Upper lobe of left lung (tissue), 6 donors: ENCODE data around the gene KLHL33. TPM values are rescaled to one million over a fixed set of nuclear protein-coding genes. Genes with fewer than 3 reads are reported as not detected.

Experiments
- ATAC-seq, 2 donors: fragments of 200-7000 bp; cut with Tn5 transposase; one replicate each; pipeline ENCODE4 v1.9.1; 2022; ENCODE audit warnings: mild to moderate bottlenecking in 2 of 2, moderate library complexity in 2 of 2; ENCODE audit not compliant: low FRiP score in 2 of 2
- DNase-seq, 2 donors: peaks; one replicate each; pipeline ENCODE4 v3.0.0-alpha.2; 2019 to 2020
- H3K27ac ChIP-seq, 4 donors: fragments of 200-600 bp; sonication (generic); one replicate each; pipeline ENCODE4 v1.5.1; 2016 to 2019
- H3K27me3 ChIP-seq, 4 donors: fragments of 200-600 bp; sonication (generic); one replicate each; pipeline ENCODE4 v1.5.1; 2017 to 2019
- H3K36me3 ChIP-seq, 4 donors: fragments of 200-600 bp; sonication (generic); one replicate each; pipeline ENCODE4 v1.5.1; 2016 to 2019
- H3K4me1 ChIP-seq, 4 donors: fragments of 200-600 bp; sonication (generic); one replicate each; pipeline ENCODE4 v1.5.1; 2018 to 2019
- H3K4me3 ChIP-seq, 4 donors: fragments of 200-600 bp; sonication (generic); one replicate each; pipeline ENCODE4 v1.5.1; 2017 to 2019; ENCODE audit warnings: mild to moderate bottlenecking in 2 of 4, moderate library complexity in 1 of 4
- H3K9me3 ChIP-seq, 4 donors: fragments of 200-600 bp; sonication (generic); one replicate each; pipeline ENCODE4 v1.5.1; 2018 to 2019
- EP300 ChIP-seq, 4 donors: sonication (generic); formaldehyde crosslinking; IDR thresholded peaks; one replicate each; pipeline ENCODE4 v1.5.1; 2017; ENCODE audit warnings: antibody characterized with exemption in 4 of 4, control low read depth in 2 of 4
- POLR2A ChIP-seq, 4 donors: fragments of 450-650 bp; IDR thresholded peaks; one replicate each; pipeline ENCODE4 v1.5.1; 2016 to 2017; ENCODE audit warnings: antibody characterized with exemption in 4 of 4, mild to moderate bottlenecking in 2 of 4
- POLR2AphosphoS5 ChIP-seq, 2 donors: sonication (generic); formaldehyde crosslinking; IDR thresholded peaks; one replicate each; pipeline ENCODE4 v1.5.1; 2017; ENCODE audit warnings: antibody characterized with exemption in 2 of 2
- WGBS, 2 donors: methylation state at CpG; one replicate each; pipeline ENCODE4 v1.1.5; 2017 to 2018; 5-methylcytosine and 5-hydroxymethylcytosine counted together
- total RNA-seq, 6 donors: library from RNA; depleted of rRNA in 4 of 6; stranded (reverse); fragments of >200 nt in 4 of 6; gene quantifications; one replicate each; pipeline versions ENCODE4 v1.1.0 to v1.2.1, GENCODE V29; 2016 to 2021
- TF ChIP-seq, protein P1 (sequence below), 6 experiments: fragments of 450-650 bp in 4 of 6; fragments of 200-600 bp in 2 of 6; sonication (generic) in 2 of 6; IDR thresholded peaks; one replicate each; pipeline ENCODE4 v1.5.1; 2016 to 2019; ENCODE audit warnings: antibody characterized with exemption in 6 of 6
- donor health status: DM: no; HTN: no; CAD: no; lungs with moderate emphysema.
- donor health status: DM: no; HTN: yes; CAD: no; lungs with severe emphysema.

Gene KLHL33
- total RNA-seq, 6 donors from 2014 or later = 0.22 to 0.60 (median 0.24) TPM; not detected in 3

DNA sequence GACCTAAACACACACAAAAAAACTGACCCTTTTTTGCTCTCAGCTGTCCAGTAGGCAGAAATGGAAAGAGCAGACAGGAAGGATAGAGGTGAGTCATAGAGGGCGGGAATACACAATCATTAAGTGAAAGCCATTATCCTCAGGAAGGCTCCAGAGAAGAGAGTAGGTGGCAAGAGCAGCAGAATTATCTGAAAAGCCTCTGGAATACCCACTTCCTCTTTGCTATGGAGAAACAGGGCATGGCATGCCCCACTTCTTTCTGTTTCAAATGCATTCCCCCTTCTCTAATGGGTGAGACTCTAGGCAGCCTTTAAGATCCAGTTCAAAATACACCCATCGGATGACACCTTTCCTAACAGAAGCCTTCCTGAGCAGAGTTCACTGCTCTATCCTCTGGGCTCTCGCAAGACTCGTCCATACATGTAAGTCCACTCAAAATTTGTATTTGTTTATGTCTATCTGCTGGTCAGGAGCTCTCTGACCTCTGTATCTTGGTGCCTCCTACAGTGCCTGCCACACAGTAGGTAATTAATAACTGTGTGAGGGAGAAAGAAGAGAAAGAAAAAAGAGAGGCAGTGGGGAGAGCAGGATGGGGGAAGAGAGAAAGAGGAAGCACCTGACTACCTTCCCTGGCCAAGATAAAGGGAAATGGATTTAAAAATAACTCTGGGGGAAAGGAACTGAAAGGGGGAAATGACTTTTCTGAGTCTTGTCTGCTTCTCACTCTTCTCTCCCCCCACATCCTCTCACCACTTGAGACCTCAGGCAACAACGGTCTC, 8.5 kb downstream of the KLHL33 start:
- no peak for DNase-seq
- TF ChIP-seq POLR2AphosphoS5 (IDR thresholded peaks at IDR 0.05) (no peak), POLR2A (IDR thresholded peaks at IDR 0.05) (no peak), EP300 (IDR thresholded peaks at IDR 0.05) (no peak)
- TF ChIP-seq, protein P1, sequence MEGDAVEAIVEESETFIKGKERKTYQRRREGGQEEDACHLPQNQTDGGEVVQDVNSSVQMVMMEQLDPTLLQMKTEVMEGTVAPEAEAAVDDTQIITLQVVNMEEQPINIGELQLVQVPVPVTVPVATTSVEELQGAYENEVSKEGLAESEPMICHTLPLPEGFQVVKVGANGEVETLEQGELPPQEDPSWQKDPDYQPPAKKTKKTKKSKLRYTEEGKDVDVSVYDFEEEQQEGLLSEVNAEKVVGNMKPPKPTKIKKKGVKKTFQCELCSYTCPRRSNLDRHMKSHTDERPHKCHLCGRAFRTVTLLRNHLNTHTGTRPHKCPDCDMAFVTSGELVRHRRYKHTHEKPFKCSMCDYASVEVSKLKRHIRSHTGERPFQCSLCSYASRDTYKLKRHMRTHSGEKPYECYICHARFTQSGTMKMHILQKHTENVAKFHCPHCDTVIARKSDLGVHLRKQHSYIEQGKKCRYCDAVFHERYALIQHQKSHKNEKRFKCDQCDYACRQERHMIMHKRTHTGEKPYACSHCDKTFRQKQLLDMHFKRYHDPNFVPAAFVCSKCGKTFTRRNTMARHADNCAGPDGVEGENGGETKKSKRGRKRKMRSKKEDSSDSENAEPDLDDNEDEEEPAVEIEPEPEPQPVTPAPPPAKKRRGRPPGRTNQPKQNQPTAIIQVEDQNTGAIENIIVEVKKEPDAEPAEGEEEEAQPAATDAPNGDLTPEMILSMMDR (IDR thresholded peaks at IDR 0.05) = no peak
- Histone ChIP-seq H3K27me3 (no peaks in the 10 kb centered on the region), H3K9me3 (no peaks in the 10 kb centered on the region), H3K36me3 (no peaks in the 10 kb centered on the region), H3K4me1 (peaks cover 2 to 24% (median 12%) of the 10 kb centered on the region in 4 donors), H3K27ac (peak overlapping the region in 2 of 4 donors; percentile 35 to 46), H3K4me3 (no peak overlapping the region)
- peak in 1 of 2 donors; percentile 72 for ATAC-seq
- WGBS, 2 donors = 41 to 46% methylated on average over 5 of the region's 5 CpGs

DNA sequence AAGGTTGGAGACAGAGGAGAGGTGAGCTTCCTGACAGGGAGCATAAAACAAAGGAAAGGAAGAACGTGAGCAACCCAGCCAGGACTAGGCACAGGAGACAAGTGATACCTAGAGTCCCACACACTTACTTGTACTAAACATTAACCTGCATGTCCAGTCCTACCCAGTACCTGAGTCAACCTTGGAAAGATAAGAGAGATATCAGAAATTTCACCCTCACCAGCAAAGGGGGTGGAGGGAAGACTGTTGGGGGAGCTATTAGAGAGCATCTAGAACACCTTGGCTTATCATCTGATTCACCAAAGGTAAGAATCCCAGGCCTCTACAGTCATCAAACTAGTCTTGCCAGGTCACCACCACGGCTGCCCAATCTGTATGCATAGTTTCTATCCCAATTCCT, 11.1 kb downstream of the KLHL33 start:
- no peaks in the 10 kb centered on the region for H3K27me3 ChIP-seq
- H3K36me3 ChIP-seq = no peaks in the 10 kb centered on the region
- no peak overlapping the region for H3K27ac ChIP-seq
- DNase-seq (no peak), ATAC-seq (no peak)
- WGBS, 2 donors = 30 to 32% methylated on average over 2 of the region's 2 CpGs
- H3K4me3 ChIP-seq = no peak overlapping the region
- H3K9me3 ChIP-seq = no peaks in the 10 kb centered on the region
- peaks cover 2 to 18% (median 12%) of the 10 kb centered on the region in 4 donors for H3K4me1 ChIP-seq
- no peak for TF ChIP-seq POLR2AphosphoS5 (IDR thresholded peaks at IDR 0.05)
- TF ChIP-seq, protein P1 (IDR thresholded peaks at IDR 0.05) = no peak
- no peak for TF ChIP-seq POLR2A (IDR thresholded peaks at IDR 0.05)
- TF ChIP-seq EP300 (IDR thresholded peaks at IDR 0.05) = no peak

DNA sequence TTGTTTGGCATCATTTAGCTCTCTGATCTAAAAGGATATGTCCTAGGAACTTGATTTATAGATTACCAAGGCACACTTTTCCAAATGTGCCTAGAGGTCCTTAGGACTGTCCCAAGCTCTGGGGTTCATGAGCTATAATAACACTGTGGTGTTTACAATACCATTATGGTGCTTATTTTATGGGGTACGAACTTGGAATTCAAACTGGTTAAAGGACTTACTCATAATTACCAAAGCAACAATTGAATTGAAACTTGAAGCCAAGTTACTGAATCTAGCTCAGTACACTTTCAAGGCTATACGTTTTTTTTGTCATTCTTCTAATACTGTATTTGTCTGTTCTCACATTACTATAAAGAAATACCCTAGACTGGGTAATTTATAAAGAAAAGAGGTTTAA, 13.1 kb downstream of the KLHL33 start:
- Histone ChIP-seq H3K4me3 (no peak overlapping the region), H3K27ac (no peak overlapping the region), H3K27me3 (no peaks in the 10 kb centered on the region), H3K4me1 (peaks cover 2 to 7% (median 5%) of the 10 kb centered on the region in 4 donors), H3K36me3 (no peaks in the 10 kb centered on the region), H3K9me3 (no peaks in the 10 kb centered on the region)
- no peak for ATAC-seq
- TF ChIP-seq POLR2AphosphoS5 (IDR thresholded peaks at IDR 0.05) (no peak), POLR2A (IDR thresholded peaks at IDR 0.05) (no peak), EP300 (IDR thresholded peaks at IDR 0.05) (no peak)
- TF ChIP-seq, protein P1 (IDR thresholded peaks at IDR 0.05) = no peak
- DNase-seq = no peak
- WGBS, 2 donors = 54 to 59% methylated on average over 2 of the region's 2 CpGs

DNA sequence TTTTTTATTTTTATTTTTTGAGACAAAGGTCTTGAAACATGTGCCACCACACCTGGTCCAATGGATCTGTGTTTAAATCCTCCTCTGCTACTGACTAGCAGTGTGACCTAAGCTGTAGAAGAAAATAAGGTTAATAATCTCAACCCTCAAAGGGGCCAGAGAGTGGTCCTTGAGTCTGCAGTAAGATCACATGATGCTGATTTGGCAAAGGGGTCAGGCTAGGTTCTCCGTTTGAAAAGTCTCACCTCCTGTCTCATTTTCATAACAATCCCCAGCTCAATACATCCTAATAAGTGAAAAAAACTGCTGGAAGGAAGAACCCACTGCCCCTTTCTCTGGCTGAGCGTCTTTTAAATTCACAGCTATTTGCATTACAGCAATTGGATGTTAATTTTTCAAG, 14.7 kb downstream of the KLHL33 start:
- H3K4me3 ChIP-seq = no peak overlapping the region
- no peak overlapping the region for H3K27ac ChIP-seq
- no peak for DNase-seq
- H3K4me1 ChIP-seq = peaks cover 0 to under 1% (median 0%) of the 10 kb centered on the region in 4 donors
- no peaks in the 10 kb centered on the region for H3K36me3 ChIP-seq
- TF ChIP-seq POLR2AphosphoS5 (IDR thresholded peaks at IDR 0.05) (no peak), EP300 (IDR thresholded peaks at IDR 0.05) (no peak), POLR2A (IDR thresholded peaks at IDR 0.05) (no peak)
- TF ChIP-seq, protein P1 (IDR thresholded peaks at IDR 0.05) = no peak
- ATAC-seq = no peak
- no peaks in the 10 kb centered on the region for H3K27me3 ChIP-seq
- WGBS, 2 donors = 36 to 40% methylated on average over 2 of the region's 2 CpGs
- H3K9me3 ChIP-seq = no peaks in the 10 kb centered on the region

DNA sequence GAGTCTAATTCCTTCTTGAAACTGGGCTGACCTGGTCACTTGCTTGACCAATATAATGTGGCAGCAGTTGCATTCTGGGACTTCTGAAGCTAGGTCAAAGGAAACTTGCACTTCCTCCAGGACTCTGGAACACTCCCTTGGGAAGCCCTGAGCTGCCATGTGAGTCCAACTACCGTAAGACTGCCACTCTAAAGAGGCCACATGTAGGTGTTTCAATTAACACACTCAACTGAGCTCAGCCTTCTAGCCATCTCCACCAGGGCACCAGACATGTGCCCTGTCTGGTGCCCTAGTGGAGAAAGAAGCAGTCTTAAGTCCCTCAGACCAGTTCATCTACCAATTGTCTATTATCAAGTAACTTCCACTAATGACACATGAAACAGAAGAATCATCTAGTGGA, 16.5 kb downstream of the KLHL33 start:
- no peak for ATAC-seq
- WGBS, 2 donors = 67 to 80% methylated on average over 1 of the region's 1 CpG
- TF ChIP-seq, protein P1 (IDR thresholded peaks at IDR 0.05) = no peak
- TF ChIP-seq POLR2A (IDR thresholded peaks at IDR 0.05) = no peak

More for the DNA sequence above, 16.5 kb downstream of the KLHL33 start:
- no peaks in the 10 kb centered on the region for H3K27me3 ChIP-seq
- H3K27ac ChIP-seq = no peak overlapping the region
- DNase-seq = no peak
- H3K4me3 ChIP-seq = no peak overlapping the region
- H3K4me1 ChIP-seq = peaks cover 0 to 11% (median 4%) of the 10 kb centered on the region in 4 donors
- no peaks in the 10 kb centered on the region for H3K9me3 ChIP-seq
- no peaks in the 10 kb centered on the region for H3K36me3 ChIP-seq
